Embryonic facial prominence (tissue), 1 donor: ENCODE results near the gene MRPS34.
"Not testable (repeated sequence)": the region's sequence is repeated elsewhere in the genome, so short reads cannot be mapped to it uniquely, and the experiment has no call there.

Experiments
- DNase-seq: peaks from one replicate; pipeline ENCODE4 v3.0.0-alpha.2; 2016; ENCODE audit errors: extremely low spot score

MRPS34 gene

GRCh38 chr16:1757714-1758461 is 15.0 kb downstream of the MRPS34 start:
- no peak for DNase-seq

- DNase-seq, result no peak
Observed at GRCh38 chr16:1754204-1754603, 18.7 kb downstream of the MRPS34 start.

- DNase-seq, result no peak
Observed at GRCh38 chr16:1752853-1753252, 20.1 kb downstream of the MRPS34 start.

- DNase-seq, result no peak
Observed at GRCh38 chr16:1751946-1752345, 21.0 kb downstream of the MRPS34 start.

DNA sequence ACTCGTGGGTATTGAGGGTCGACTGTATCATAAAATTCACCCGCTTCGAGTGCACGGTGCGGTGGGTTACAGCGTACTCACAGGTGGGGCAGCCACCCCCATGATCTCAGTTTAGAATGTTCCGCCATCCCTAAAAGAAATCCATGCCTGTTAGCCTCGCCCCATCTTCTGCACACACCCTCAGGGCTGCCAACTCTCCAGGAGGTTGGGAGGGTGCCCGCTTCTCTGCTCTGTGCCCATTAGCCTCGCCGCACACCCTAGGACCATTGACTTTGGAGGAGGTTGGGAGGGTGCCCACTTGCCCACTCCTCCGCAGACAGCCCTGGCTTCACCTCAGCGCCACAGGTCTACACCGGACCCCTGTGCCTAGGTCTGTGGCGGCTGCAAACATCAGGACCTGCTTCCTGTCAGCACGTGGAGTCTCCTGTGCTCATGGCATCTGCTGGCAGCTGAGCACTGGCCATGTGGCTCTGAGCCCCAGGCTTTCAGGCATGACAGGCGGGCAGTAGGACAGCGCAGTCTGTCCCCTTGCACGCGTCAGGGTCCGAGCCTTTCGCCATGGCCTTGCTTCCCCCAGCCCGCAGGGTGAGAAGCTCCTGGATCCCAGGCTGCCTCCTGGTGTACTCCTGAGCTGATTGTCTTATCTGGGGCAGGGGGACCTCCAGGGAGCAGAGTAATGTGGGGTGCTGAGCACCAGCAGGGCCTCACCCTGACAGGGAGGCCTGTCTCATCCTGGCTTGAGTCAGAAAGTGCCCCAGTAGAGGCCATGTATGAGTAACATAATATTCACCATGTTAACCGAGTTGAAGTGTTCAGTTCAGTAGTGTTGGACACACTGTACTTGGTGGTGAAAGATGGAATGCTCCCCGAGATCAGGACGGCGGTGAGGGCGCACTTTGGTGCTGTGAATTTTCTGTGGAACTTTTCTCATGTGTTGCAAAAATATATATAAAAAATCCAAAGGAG is 23.5 kb downstream of the MRPS34 start:
- no peak for DNase-seq

DNA sequence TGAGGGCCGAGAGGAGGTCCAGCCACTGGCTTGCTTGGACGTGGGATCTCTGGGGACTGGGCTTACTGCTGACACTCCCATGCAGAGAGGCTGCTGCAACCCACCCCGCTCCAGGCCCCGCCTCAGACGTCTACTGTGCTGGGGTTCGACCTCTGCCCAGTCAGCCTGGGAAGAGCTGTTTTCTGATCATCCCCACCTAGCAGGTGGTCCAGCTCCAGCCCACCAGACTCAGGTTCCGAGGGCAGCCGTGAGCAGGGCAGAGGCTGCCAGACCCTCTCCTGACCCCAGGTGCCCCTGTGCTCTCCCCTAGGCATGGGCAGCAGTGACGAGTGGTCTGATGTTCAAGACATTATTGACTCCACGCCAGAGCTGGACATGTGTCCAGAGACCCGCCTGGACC is 25.0 kb downstream of the MRPS34 start:
- no peak for DNase-seq

DNA sequence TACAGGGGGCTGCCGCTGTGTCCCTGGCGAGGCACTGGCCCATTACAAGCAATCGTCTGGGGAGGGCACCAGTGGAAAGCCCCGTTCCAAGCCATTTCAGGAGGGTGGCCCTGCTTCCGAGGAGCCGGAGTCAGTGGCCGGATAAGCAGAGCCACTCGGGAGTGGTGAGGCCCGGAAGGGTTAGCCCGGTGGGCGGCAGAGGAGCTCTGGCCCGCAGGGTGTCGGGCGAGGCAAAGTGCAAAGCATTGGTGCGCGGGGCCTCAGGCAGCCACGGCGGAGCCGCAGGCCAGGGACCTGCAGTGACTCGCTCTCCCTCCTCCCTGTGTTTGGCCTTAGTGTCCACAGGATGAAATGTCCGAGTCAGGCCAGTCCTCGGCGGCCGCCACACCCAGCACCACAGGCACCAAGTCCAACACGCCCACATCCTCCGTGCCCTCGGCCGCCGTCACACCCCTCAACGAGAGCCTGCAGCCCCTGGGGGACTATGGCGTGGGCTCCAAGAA is 26.2 kb downstream of the MRPS34 start:
- no peak for DNase-seq

GRCh38 chr16:1745900-1746692 is 26.8 kb downstream of the MRPS34 start:
- peak; percentile 49 for DNase-seq

DNA sequence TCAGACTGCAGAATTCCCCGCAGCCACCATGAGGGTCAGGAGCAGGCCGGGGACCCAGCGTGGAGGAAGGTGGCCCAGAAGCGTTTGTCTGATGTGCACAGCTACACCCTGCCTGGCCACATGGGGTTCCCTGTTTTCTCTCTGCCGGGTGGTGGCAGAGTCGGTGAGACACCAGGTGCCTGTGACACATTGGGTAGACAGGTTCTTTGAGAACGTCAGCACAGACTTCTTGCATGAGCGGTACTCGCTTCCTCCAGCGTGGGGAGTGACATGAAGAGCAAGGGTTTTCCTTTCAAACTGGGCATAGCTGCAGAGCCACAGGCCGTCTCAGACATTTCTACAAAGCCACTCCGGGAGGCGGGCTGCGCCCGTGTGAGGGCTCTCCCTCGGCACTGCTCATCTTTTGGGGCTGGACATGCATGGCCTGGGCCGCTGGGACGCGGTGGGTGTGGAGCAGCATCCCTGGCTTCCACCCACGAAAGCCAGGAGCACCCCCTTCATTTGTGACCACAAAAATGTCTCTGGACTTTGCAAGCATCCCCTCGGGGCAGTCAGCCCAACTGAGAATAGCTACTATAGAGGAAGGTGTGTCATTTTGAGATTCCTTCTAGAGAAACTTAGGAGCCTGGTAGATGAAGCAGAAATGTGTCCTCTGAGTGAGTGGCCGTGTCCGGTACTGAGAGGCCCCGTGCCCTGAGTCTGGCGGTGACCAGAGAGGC is 27.6 kb downstream of the MRPS34 start:
- DNase-seq, result no peak

DNA sequence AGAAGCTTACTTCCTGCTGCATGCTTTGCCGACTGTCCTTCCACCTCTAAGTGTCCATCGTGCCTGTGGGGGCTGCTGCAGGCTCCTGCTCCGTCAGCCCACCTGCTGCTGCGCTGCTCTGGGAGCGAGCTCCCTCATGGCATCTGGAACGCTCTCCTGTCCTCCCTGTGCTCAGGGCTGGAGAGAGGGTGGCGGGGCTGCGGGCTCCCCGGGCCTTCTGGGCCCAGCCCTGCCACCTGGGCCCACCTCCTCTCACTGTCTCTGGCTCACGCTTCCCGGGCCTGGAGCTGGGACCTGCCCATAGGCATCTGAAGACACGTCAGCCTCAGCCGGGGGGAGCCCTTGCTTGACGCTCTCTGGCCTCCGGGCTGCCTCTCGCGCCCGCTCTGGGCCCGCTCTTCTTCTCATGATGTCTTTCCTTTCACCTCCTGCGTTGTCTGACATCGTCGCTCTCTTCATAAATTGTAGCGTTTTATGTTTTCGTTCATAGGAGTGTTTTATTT is 28.5 kb downstream of the MRPS34 start:
- DNase-seq, result no peak

DNA sequence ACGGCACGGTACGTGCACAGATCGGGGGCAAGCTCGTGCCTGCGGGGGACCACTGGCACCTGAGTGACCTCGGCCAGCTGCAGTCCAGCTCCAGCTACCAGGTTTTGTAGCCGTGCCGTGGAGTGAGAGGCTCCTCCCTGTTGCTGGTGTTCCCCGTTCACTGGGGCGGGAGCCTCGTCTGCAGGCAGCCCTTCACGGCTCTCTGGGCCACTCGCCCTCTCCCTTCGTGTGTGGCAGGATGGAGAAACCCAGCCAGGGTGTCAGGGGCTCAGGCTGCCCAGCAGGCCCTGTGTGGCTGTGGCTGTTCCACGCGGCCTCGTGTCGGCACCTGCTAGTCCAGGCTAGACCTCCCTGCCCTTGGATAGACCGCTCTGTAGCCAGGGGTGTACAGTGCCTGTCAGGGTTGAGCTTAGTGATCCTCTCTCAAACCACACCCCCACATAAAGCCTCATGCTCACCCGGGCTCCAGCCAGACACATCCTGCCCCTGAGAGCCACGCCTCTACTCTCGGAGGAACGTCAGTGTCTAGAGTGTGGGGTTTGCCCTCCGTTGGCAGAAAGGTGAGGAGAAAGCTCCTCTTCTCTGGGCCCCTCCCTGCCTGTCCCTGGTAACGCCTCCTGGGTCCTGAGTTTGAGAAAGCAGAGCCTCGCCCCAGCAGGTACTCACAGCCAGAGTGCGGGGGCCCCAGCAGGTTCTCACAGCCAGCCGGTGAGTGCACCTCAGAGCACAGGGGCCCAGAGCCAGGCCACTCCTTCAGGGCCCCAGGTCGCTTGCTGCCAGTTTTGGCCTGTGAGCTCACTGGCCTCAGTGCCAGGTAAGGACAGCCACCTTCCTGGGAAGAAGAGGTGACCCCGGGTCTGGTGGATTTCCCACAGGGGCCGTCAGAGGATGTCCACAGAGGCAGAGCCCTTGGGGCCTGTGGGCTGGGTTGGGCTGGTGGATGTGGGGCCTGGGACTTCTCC is 29.3 kb downstream of the MRPS34 start:
- DNase-seq, result no peak

DNA sequence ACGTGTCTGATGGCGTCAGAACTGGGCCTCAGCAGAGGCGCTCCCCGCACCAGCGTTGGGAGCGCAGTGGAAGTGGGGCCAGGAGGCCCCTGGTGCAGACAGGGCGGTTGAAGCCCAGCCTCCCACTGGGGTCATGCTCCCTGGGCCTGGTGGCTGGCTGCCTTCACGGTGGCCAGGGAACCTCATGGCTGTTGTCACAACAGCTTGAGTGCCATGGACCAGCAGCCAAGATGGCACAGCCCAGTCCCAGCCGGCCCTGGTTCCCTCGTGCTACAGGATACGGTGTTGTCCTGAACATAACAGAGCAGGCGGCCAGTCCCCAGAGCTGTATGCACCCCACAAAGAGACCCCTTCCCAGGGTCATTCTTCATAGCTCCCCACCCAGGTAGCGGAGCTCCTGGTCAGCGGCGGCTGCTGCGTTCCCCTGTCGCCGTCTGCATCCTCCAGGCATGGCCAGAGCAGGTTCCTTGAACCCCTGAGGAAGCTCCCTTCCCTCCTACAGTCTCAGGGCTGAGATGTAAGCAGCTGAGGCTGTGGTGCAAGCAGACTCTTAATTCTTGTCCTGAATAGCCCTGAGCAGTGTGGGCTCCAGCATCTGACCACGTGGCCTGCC is 31.3 kb downstream of the MRPS34 start:
- no peak for DNase-seq

DNA sequence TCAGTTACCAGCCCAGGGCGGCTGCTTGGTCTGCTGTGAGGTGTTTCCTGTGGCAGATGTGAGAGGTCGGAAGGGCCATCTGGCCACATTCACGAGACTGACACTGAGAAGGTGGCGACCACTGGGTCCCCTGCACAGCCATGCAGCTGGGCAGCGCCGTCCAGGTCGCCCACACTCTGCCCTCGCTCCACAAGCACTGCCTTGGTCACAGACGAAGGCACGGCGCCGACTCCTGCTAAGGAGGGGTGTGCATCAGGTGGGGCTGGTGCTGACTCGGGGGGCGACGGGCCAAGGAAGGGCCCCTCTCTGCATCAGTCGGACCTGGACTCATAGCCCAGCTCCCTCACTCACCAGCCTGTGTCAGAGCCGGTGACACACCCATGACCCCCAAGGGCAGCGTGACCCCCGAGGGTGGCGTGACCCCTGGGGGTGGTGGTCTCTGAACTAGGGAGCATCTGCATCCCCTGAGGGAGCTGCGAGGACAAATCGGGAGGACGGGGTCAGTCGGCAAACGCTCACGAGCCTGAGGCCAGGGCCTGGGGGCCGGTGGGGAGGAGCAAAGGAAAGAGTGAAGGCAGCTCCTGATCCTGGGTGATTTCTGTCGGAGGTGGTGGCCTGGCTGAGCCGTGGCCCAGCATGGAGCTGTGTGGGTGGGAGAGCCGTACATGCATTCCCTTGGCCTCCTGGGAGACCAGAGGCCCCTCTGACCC is 32.0 kb downstream of the MRPS34 start:
- DNase-seq, result no peak

DNA sequence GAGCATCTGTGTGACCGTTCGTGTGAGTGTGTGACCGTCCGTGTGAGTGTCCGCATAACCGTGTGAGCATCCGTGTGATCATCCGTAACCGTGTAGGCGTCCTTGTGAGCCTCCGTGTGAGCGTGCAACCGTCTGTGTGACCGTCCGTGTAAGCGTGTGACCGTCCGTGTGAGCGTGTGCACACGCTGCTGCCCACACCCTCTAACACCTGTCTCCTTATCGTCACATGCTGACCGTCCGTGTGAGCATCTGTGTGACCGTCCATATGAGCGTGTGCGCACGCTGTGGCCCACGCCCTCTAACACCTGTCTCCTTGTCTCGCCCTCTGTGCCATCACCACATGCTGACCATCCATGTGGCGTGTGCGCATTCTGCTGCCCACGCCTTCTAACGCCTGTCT is 32.7 kb downstream of the MRPS34 start:
- no peak for DNase-seq

GRCh38 chr16:1734816-1735215 is 38.1 kb downstream of the MRPS34 start:
- no peak for DNase-seq

DNA sequence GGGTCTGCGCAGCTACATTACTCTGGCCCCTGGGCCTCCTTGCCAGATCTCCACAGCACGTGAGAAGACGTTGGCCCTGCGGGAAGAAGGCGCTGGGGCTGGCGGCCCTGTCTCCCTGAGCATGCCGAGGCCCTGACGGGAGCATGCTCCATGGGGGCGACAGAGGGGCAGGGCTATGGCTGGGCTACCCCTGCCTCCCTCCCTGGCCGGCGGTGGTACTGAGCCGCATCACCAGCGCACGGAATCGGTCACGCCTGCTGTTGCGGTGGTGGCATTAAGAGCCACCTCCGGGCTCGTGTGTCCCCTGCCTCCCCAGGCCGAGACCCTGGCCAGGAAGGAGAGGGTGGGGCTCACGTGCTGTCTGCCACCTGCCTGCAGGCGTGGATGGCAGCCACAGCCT is 38.8 kb downstream of the MRPS34 start:
- DNase-seq, result no peak

DNA sequence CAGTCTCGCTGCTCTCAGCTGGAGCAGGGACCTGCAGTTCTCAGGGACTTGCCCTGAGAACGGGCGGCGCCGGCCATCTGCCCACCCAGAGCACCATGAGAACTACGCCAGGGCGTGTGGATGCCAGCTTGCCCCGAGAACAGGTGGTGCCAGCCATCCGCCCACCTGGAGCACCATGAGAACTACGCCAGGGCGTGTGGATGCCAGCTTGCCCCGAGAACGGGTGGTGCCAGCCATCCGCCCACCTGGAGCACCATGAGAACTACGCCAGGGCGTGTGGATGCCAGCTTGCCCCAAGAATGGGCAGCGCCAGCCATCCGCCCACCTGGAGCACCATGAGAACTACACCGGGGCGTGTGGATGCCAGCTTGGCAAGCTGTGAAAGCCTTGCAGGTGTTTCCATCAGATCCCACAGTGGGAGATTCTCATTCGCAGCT is 40.4 kb downstream of the MRPS34 start:
- not testable (repeated sequence) for DNase-seq

DNA sequence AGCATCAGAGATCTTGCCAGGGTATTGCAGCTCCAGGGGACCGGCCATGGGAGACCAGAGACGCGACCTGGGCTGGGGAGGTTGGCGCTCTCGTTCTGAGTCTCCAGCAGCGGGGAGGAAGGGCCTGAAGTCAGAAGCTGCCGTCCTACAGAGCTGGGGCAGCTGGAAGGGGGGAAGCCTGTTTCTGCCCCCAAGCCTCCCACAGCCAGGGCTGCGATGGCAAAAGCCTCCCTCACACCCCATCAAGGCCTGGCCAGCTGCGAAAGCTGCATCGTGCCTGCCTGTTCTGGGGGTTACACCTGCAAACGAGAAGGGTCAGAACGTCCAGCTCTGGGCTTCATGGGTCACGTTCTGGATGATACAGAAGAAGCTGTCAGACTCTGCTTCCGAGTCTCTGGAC is 40.9 kb downstream of the MRPS34 start:
- DNase-seq, result no peak

GRCh38 chr16:1731603-1732002 is 41.3 kb downstream of the MRPS34 start:
- DNase-seq, result no peak
